Activated naive CD8-positive, alpha-beta T cell treated with anti-CD3 and anti-CD28 coated beads, Interleukin-2, amount 50 U/mL, for 16 hours (primary cell): Measurements from ENCODE around the gene CEP20.

ENCODE experiments used
- DNase-seq: peaks from one replicate; pipeline ENCODE4 v3.0.0-alpha.2; 2020; ENCODE audit warnings: low read depth, low spot score

CEP20 gene

DNA sequence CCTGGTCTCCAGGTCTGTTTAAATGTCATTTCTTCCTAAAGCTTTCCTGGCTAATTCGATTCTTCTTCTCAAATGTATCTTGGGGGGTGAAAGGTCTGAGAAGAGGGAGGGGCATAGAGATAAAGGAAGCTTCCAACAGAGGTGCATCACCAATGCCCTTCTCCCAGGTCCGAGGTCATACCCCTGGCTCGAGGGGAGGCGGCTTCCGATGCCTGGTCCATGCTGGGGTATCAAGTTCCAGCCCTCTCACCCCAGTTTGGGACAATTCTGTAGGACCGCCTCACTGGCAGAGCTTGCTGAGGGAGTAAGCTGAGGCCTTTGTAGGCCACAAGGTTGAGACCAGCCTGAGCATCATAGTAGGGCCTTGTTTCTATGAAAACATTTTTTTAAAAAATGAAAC lies 10.3 kb upstream of the CEP20 start:
- DNase-seq: no peak

GRCh38 chr16:15897834-15898254 lies 9.4 kb upstream of the CEP20 start:
- DNase-seq: no peak

- DNase-seq: no peak
These were observed 8.8 kb upstream of the CEP20 start for GRCh38 chr16:15897121-15897780.

DNA sequence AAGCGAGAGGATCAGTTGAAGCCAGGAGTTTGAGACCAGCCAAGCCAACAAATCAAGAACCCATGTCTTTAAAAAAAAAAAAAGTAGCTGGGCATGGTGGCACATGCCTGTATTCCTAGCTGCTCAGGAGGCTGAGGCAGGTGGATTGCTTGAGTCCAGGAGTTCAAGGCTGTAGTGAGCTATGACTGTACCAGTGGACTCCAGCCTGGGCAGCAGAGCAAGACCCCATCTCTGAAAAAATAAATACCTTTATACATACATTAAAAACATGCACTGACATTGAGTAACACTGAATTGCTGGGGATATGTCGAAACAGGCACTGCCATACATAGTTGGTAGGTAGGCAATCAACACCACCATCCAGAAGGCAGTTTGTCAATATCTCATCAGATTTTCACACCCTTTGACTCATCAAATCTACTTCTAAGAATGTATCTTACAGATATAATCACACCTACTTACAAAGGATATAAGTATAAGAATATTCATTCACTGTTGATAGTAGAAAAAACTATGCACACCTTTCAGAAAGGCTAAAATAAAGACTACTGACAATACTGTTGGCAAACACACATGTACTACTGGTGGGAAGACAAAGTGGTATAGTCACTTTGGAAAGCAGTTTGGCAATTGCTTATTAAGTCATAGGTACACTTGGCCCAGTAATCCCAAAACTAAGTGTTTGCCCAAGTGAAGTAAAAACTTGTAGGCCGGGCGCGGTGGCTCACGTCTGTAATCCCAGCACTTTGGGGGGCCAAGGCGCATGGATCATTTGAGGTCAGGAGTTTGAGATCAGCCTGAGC lies 6.4 kb upstream of the CEP20 start:
- no peak for DNase-seq

GRCh38 chr16:15891508-15891907 lies 3.1 kb upstream of the CEP20 start:
- no peak for DNase-seq

DNA sequence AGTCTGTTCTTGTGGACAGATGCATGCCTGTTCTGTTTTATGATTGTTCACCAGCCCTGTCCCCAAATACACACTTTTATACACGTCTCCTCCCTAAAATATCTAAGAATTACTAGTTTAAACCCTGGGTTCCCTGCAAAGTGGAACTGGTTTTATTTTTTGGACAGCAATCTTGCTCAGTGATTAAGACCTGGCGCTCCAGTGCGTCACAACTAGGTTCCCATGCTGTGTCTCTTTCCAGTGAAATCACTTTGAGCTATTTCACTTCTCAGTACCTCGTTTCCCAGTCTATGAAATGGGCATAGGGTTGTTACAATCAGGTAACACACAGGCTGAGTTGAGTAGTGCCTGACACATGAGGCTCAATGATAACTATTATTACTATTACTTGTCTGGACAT lies 1.1 kb downstream of the CEP20 start:
- DNase-seq: no peak

DNA sequence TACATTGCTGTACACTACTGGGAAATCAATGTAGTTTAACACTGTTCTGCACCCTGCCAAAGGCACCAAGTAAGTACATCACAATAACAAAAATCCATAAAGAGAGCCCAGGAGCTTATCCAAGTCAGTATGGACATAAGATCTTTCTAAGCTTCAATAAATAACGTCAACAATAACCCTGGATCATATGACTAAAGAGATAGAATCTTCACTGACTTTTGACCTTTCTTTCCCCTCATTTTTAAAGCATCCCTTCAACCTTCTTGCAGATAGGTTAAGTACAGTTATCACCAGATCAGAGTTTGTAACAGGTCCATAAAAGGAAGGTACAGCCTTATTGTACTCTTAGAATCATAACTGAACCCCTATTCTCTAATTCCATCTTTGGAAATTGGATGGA lies 2.3 kb downstream of the CEP20 start:
- DNase-seq: no peak

DNA sequence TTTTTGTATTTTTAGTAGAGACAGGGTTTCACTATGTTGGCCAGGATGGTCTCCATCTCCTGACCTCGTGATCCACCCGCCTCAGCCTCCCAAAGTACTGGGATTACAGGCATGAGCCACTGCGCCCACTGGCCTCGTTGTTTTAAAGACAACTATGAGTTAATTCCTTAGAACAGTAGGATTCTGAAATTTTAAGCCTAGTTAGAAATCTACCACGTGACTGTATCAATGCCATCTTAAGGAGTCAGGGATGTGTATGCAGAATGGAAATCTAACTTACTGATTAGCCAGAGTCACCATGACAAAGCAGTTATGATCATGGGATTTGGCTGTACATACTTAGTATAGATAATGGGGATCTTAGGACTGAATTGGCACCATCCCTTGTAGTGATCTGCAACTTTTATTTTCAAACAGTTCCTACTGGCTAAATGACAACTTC lies 2.8 kb downstream of the CEP20 start:
- no peak for DNase-seq

- DNase-seq: no peak
These were observed 5.8 kb downstream of the CEP20 start for GRCh38 chr16:15882563-15882962.

DNA sequence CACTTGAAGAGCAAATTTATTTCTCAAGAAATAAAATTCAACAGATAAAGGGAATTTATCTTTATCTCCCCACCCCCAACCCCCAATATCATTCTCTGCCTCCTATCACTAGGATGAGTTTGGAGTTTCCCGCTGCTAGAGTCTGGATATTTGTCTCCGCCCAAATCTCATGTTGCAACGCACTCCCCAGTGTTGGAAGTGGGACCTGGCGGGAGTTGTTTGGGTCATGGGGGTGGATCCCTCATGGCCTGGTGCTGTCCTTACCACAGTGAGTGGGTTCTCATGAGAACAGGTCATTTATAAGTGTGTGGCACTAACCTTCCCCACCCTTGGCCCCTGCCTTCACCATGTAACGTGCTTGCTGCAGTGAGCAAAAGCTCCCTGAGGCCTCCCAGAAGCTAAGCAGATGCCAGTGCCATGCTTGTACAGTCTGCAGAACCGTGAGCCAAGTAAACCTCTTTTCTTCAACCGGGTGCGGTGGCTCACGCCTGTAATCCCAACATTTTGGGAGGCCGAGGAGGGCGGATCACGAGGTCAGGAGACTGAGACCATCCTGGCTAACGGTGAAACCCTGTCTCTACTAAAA lies 6.5 kb downstream of the CEP20 start:
- no peak for DNase-seq

- DNase-seq: no peak
These were observed 7.7 kb downstream of the CEP20 start for GRCh38 chr16:15880434-15881308.

GRCh38 chr16:15879255-15879811 lies 9.1 kb downstream of the CEP20 start:
- DNase-seq: no peak

- DNase-seq: no peak
These were observed 11.9 kb downstream of the CEP20 start for GRCh38 chr16:15876503-15876902.

DNA sequence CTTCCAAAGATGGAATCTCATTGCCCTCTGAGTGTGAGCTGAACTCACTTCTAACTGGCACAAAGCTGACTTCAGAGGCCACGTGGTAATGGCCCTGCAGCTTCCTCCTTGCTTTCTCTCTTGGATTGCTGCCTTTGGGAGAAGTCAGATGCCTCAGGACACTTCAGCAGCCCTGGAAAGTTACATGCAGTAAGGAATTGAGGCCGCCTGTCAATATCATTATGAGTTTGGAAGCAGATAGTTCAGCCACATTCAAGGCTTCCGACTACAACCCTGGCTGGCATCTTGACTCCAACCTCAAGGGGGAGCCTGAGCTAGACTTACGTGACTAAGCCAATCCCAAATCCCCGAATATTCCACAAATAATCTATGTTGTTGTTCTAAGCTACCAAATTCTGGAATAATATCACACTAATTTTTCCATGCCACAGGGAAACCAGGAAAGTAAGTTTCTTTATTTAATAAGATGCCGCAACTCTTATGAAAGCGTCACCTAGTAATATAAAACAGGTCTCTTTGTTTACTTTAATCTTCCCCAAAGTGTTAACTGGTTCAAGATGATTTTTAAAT lies 13.6 kb downstream of the CEP20 start:
- DNase-seq: no peak

DNA sequence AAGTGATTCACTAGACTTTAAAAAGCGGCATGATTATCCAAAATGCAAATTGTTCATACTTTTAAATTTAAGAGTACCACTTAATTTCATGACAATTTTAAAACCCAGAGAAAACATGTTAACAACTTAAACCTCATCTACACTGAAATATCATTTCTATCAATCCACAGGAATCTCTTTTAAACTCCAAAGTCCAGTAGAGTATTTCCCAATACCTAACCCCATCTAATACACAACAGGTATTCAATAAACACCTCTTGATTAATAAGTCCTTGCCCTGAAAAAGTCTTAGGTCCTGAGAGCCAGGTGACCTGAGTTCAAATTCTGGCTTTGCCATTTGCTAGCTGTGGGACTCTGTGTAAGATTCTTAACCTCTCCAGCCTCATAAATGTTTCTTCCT lies 14.7 kb downstream of the CEP20 start:
- no peak for DNase-seq

- DNase-seq: no peak
These were observed 15.1 kb downstream of the CEP20 start for GRCh38 chr16:15873301-15873700.

- DNase-seq: no peak
These were observed 18.4 kb downstream of the CEP20 start for GRCh38 chr16:15870011-15870410.

- DNase-seq: no peak
These were observed 22.0 kb downstream of the CEP20 start for GRCh38 chr16:15866451-15866850.

DNA sequence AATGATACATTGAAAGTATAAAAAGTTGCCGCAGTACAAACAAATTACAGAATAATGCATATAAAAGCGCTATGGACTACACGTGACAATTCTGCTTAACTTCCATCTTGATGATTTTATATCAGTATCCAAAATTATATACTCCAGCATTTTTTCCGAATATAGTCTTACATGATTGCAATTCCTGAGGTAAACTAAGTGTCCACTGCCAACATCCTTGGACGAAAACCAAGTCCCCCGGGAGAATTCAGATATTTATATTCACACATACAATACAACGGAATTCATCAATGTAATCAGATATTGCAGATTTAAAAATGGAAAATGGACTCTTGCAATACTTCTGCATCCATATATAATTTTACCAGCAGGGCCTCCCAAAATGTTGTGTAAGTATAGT lies 22.7 kb downstream of the CEP20 start:
- no peak for DNase-seq

DNA sequence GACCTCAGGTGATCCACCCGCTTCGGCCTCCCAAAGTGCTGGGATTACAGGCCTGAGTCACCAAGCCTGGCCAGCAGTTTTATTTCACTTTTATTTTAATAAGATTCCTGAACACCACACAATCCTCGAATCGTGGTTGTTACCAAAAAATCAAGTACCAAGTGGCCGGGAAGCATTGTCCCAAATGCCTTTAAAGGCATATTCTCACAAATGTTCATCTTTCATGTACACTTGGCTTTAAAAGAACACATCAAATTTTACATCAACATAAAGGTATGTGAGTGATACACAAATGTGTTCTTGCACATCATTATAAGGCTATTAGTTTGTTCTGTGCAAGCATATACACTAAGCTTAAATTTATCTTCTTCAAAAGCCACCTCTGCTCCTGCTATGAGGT lies 23.5 kb downstream of the CEP20 start:
- DNase-seq: no peak

- no peak for DNase-seq
These were observed 26.4 kb downstream of the CEP20 start for GRCh38 chr16:15861996-15862395.
